ENCODE measurements around the gene MYO1H.

DNA sequence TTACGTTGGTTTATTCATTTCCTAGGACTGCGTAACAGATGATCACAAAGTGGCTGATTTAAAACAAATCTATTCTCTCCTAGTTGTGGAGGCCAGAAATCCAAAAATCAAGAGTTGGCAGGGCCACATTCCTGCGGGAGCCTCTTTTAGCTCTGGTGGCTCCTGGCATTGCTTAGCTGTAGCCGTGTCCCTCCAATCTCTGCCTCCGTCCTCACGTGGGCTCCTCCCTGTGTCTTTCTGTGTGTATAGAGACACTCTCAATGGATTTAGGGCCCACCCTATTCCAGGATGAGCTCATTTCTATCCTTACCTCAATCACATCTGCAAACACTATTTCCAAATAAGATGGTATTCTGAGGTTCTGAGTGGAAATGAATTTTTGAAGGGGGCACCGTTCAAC lies 86.9 kb downstream of the MYO1H start:
- TF ChIP-seq, protein P1, sequence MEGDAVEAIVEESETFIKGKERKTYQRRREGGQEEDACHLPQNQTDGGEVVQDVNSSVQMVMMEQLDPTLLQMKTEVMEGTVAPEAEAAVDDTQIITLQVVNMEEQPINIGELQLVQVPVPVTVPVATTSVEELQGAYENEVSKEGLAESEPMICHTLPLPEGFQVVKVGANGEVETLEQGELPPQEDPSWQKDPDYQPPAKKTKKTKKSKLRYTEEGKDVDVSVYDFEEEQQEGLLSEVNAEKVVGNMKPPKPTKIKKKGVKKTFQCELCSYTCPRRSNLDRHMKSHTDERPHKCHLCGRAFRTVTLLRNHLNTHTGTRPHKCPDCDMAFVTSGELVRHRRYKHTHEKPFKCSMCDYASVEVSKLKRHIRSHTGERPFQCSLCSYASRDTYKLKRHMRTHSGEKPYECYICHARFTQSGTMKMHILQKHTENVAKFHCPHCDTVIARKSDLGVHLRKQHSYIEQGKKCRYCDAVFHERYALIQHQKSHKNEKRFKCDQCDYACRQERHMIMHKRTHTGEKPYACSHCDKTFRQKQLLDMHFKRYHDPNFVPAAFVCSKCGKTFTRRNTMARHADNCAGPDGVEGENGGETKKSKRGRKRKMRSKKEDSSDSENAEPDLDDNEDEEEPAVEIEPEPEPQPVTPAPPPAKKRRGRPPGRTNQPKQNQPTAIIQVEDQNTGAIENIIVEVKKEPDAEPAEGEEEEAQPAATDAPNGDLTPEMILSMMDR (IDR thresholded peaks at IDR 0.05; ENCODE audit: low read depth, low read length), result no peak
- no peak for TF ChIP-seq EZH2phosphoT487 (IDR thresholded peaks at IDR 0.05; ENCODE audit: low read depth)

Measured in OCI-LY3 (cell line).